Mesenchymal stem cell (in vitro differentiated cells and primary cell): Measurements from ENCODE around the gene CSF2RB.

Source experiments
- DNase-seq: peaks from one replicate; pipeline ENCODE4 v3.0.0-alpha.2; 2013
- H2AFZ ChIP-seq: one replicate; pipeline ENCODE4 v1.6.1; 2013; ENCODE audit warnings: low read depth, mild to moderate bottlenecking, control low read depth, inconsistent platforms, low read length, moderate library complexity
- H2AK5ac ChIP-seq: 2 replicates; pipeline ENCODE4 v1.6.1; 2013; ENCODE audit warnings: low read length, moderate library complexity, mild to moderate bottlenecking, inconsistent platforms; ENCODE audit not compliant: severe bottlenecking
- H2BK120ac ChIP-seq: one replicate; pipeline ENCODE4 v1.6.1; 2013; ENCODE audit warnings: low read depth, mild to moderate bottlenecking, inconsistent platforms, low read length, moderate library complexity
- H2BK12ac ChIP-seq, 2 experiments: one replicate each; pipeline ENCODE4 v1.6.1; 2013; ENCODE audit warnings: inconsistent platforms in 2 of 2, low read length in 2 of 2, mild to moderate bottlenecking in 2 of 2, moderate library complexity in 2 of 2, control low read depth in 1 of 2
- H2BK15ac ChIP-seq: one replicate; pipeline ENCODE4 v1.6.1; 2013; ENCODE audit warnings: mild to moderate bottlenecking, low read depth, inconsistent platforms; ENCODE audit not compliant: poor library complexity, severe bottlenecking
- H2BK5ac ChIP-seq: 2 replicates; pipeline ENCODE4 v1.6.1; 2013; ENCODE audit warnings: low read depth, mild to moderate bottlenecking, low read length, control low read depth, inconsistent platforms; ENCODE audit not compliant: poor library complexity, severe bottlenecking
- H3K14ac ChIP-seq, 2 experiments: one replicate each; pipeline ENCODE4 v1.6.1; 2013; ENCODE audit warnings: inconsistent platforms in 2 of 2, low read length in 2 of 2, control low read depth in 1 of 2, mild to moderate bottlenecking in 1 of 2, moderate library complexity in 1 of 2
- H3K18ac ChIP-seq, 2 experiments: one replicate each; pipeline ENCODE4 v1.6.1; 2013; ENCODE audit warnings: inconsistent platforms in 2 of 2, low read length in 2 of 2, control low read depth in 1 of 2, low read depth in 1 of 2, mild to moderate bottlenecking in 1 of 2
- H3K23ac ChIP-seq, 2 experiments: one replicate each; pipeline ENCODE4 v1.6.1; 2013; ENCODE audit warnings: inconsistent platforms in 2 of 2, low read length in 2 of 2, mild to moderate bottlenecking in 2 of 2, moderate library complexity in 2 of 2, control low read depth in 1 of 2
- H3K27ac ChIP-seq: 2 replicates; pipeline ENCODE4 v1.5.1; 2013; ENCODE audit warnings: mild to moderate bottlenecking, moderate library complexity, low read length, control low read depth, inconsistent platforms; ENCODE audit not compliant: poor library complexity, severe bottlenecking
- H3K27me3 ChIP-seq, 2 experiments: 2 replicates each; pipeline versions ENCODE4 v1.6.1 to v1.7.0; 2013; ENCODE audit warnings: low read length in 2 of 2, mild to moderate bottlenecking in 2 of 2, moderate library complexity in 2 of 2, control low read depth in 1 of 2, inconsistent platforms in 1 of 2; ENCODE audit not compliant: control insufficient read depth in 1 of 2, insufficient read depth in 1 of 2
- H3K36me3 ChIP-seq, 2 experiments: 2 replicates each; pipeline versions ENCODE4 v1.6.1 to v1.7.0; 2013; ENCODE audit warnings: low read length in 2 of 2, control low read depth in 1 of 2, inconsistent platforms in 1 of 2, low read depth in 1 of 2, mild to moderate bottlenecking in 1 of 2; ENCODE audit not compliant: insufficient read depth in 2 of 2, control insufficient read depth in 1 of 2
- H3K4ac ChIP-seq, 2 experiments: one replicate each; pipeline ENCODE4 v1.6.1; 2013; ENCODE audit warnings: inconsistent platforms in 2 of 2, low read length in 2 of 2, mild to moderate bottlenecking in 2 of 2, moderate library complexity in 2 of 2, control low read depth in 1 of 2, low read depth in 1 of 2
- H3K4me1 ChIP-seq: 2 replicates; pipeline ENCODE4 v1.6.1; 2013; ENCODE audit warnings: low read depth, low read length, control low read depth; ENCODE audit not compliant: control insufficient read depth, insufficient read depth
- H3K4me2 ChIP-seq: 2 replicates; pipeline ENCODE4 v1.6.1; 2013; ENCODE audit warnings: low read length, mild to moderate bottlenecking, inconsistent platforms; ENCODE audit not compliant: poor library complexity, severe bottlenecking
- H3K4me3 ChIP-seq, 2 experiments: 2 replicates each; pipeline versions ENCODE4 v1.5.1 to v1.7.0; 2013; ENCODE audit warnings: low read length in 2 of 2, mild to moderate bottlenecking in 2 of 2, control low read depth in 1 of 2, low read depth in 1 of 2; ENCODE audit not compliant: insufficient read depth in 1 of 2
- H3K79me1 ChIP-seq: replicated peaks from 2 replicates; pipeline ENCODE4 v1.6.1; 2013; ENCODE audit warnings: mild to moderate bottlenecking, control low read depth, low read length, inconsistent platforms; ENCODE audit not compliant: poor library complexity, severe bottlenecking
- H3K9ac ChIP-seq: 2 replicates; pipeline ENCODE4 v1.7.0; 2013; ENCODE audit warnings: mild to moderate bottlenecking, low read length, moderate library complexity
- H3K9me3 ChIP-seq: 2 replicates; pipeline ENCODE4 v1.7.0; 2013; ENCODE audit warnings: mild to moderate bottlenecking, low read length; ENCODE audit not compliant: control insufficient read depth
- H4K8ac ChIP-seq: one replicate; pipeline ENCODE4 v1.6.1; 2013; ENCODE audit warnings: inconsistent platforms, mild to moderate bottlenecking, low read length, moderate library complexity
- H4K91ac ChIP-seq: one replicate; pipeline ENCODE4 v1.6.1; 2013; ENCODE audit warnings: mild to moderate bottlenecking, low read length, inconsistent platforms
- WGBS: methylation state at CpG from one replicate; pipeline ENCODE4 v1.1.7; 2013; ENCODE audit warnings: mixed read lengths; 5-methylcytosine and 5-hydroxymethylcytosine counted together

The CSF2RB gene

DNA sequence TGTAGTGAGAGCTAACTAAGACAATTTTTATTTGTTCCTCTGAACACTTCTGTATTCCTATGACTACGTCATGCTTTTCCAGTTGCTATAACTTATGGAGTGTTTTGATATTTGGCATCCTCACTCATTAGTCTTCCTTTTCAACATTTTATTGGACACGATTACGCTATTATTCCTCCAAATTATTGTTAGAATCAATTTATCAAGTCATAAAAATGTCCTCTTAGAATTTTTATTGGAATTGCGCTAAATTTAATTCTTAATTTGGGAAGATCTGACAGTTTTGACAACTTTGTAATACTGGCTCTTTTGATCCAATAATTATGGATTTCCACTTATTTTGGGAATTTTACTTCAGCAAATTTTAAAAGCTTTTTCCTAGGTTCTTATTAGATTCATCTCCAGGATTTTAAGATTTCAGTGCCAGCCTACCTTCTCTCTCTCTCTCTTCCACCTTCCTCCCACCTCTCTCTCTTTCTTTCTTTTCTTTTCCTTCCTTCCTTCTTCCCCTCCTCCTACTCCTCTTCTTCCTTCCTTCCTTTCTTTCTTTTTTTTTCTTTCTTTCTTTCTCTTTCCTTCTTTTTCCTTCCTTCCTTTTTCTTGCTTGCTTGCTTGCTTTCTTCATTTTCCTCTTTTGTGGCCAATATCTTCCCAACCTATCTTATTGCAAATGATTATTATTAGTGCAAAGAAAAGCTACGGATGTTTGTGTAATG, 55.0 kb downstream of the CSF2RB start:
- Histone ChIP-seq H2BK5ac (no peak overlapping the region), H3K27me3 (peaks cover 34 to 35% of the 10 kb centered on the region in 2 experiments), H3K4ac (no peak overlapping the region), H2AFZ (no peak overlapping the region), H3K27ac (no peak overlapping the region), H3K4me1 (no peaks in the 10 kb centered on the region), H3K79me1 (no peaks in the 10 kb centered on the region), H2BK15ac (no peak overlapping the region), H3K23ac (no peak overlapping the region), H4K8ac (no peak overlapping the region), H3K4me2 (no peak overlapping the region), H3K9me3 (no peaks in the 10 kb centered on the region), H2AK5ac (no peak overlapping the region), H3K36me3 (no peaks in the 10 kb centered on the region), H3K18ac (no peak overlapping the region), H4K91ac (no peak overlapping the region), H2BK12ac (no peak overlapping the region), H3K14ac (no peak overlapping the region), H3K4me3 (no peak overlapping the region), H2BK120ac (no peak overlapping the region), H3K9ac (no peak overlapping the region)
- no peak for DNase-seq
- WGBS, result no CpG with 5 or more reads among the region's 5 CpGs

DNA sequence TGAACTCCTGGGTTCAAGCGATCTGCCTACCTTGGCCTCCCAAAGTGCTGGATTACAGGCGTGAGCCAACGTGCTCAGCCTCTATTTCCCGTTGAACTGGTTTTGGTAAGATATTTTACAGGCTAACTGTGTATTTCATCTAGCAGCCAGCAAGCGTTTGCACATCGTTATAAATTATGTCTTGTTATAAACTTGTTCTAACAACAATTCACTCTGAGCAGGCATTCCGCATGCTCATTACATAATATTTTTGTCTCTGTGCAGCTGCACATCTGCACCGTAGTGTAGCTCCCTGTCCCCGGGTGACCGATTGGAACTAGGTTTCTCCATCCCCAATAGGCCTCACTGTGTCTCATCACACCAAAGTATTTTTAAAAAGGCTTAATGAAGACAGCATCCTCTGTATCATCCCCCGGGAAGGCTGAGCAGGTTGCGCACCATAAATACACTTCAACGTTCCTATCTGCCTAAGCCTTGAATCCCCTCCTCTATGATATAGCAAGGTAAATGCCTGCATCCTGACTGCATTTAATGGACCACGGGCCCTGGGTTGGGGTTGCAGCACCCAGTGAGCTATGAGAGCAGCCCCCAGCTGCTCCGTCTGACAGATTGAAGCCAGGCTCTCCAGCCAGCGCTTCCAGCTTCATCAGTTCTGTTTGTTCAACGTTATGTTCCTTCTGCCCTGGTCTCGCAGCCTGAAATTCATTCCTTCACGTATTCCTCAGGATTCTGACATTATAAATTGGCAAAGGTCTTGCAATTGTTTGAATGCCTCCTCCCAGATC, 58.1 kb downstream of the CSF2RB start:
- H4K91ac ChIP-seq, result no peak overlapping the region
- H3K27ac ChIP-seq, result no peak overlapping the region
- no peaks in the 10 kb centered on the region for H3K4me1 ChIP-seq
- H3K14ac ChIP-seq, result no peak overlapping the region
- H4K8ac ChIP-seq, result no peak overlapping the region
- no peak overlapping the region for H2BK120ac ChIP-seq
- no peak overlapping the region for H2AK5ac ChIP-seq
- DNase-seq, result no peak
- H3K27me3 ChIP-seq, result peaks cover 23 to 30% of the 10 kb centered on the region in 2 experiments
- no peak overlapping the region for H3K23ac ChIP-seq
- no peak overlapping the region for H3K4me2 ChIP-seq
- no peak overlapping the region for H3K4me3 ChIP-seq
- H3K18ac ChIP-seq, result no peak overlapping the region
- no peak overlapping the region for H2BK12ac ChIP-seq
- H3K9ac ChIP-seq, result no peak overlapping the region
- no peaks in the 10 kb centered on the region for H3K79me1 ChIP-seq
- H3K4ac ChIP-seq, result no peak overlapping the region
- H2BK15ac ChIP-seq, result no peak overlapping the region
- H2BK5ac ChIP-seq, result no peak overlapping the region
- no peaks in the 10 kb centered on the region for H3K9me3 ChIP-seq
- WGBS, result 86% methylated on average over 19 of the region's 19 CpGs
- no peak overlapping the region for H2AFZ ChIP-seq
- H3K36me3 ChIP-seq, result no peaks in the 10 kb centered on the region

DNA sequence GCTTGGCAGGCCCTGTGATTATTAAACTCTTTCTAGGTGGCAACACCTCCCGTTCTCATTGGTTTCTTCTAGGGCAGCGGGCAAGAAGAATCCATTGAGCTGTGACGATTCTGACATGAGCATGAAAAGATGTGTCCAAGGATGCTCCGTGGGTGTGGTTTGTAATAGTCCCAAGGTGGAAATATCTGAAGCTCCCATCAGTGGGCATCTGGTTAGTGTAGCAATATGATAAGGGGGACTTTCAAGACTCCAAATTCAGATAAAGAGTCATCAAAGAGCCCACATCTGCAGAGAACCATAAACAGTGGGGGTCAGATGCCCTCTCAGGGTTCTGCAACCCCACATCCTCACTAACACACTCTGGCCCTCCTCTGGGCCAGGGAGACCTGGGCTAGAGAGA, 63.2 kb downstream of the CSF2RB start:
- H3K4me2 ChIP-seq, result no peak overlapping the region
- H3K9me3 ChIP-seq, result no peaks in the 10 kb centered on the region
- peaks cover 22 to 38% of the 10 kb centered on the region in 2 experiments for H3K27me3 ChIP-seq
- H4K8ac ChIP-seq, result no peak overlapping the region
- no peak overlapping the region for H3K23ac ChIP-seq
- DNase-seq, result no peak
- H4K91ac ChIP-seq, result no peak overlapping the region
- H3K14ac ChIP-seq, result no peak overlapping the region
- no peak overlapping the region for H3K9ac ChIP-seq
- H3K36me3 ChIP-seq, result no peaks in the 10 kb centered on the region
- WGBS, result 91% methylated on average over 4 of the region's 4 CpGs
- peaks cover 6% of the 10 kb centered on the region for H3K4me1 ChIP-seq
- no peak overlapping the region for H2BK120ac ChIP-seq
- H2BK12ac ChIP-seq, result no peak overlapping the region
- H3K79me1 ChIP-seq, result no peaks in the 10 kb centered on the region
- H3K27ac ChIP-seq, result no peak overlapping the region
- H2BK15ac ChIP-seq, result no peak overlapping the region
- H2AFZ ChIP-seq, result no peak overlapping the region
- H2AK5ac ChIP-seq, result no peak overlapping the region
- no peak overlapping the region for H3K18ac ChIP-seq
- H3K4ac ChIP-seq, result no peak overlapping the region
- no peak overlapping the region for H3K4me3 ChIP-seq
- H2BK5ac ChIP-seq, result no peak overlapping the region

DNA sequence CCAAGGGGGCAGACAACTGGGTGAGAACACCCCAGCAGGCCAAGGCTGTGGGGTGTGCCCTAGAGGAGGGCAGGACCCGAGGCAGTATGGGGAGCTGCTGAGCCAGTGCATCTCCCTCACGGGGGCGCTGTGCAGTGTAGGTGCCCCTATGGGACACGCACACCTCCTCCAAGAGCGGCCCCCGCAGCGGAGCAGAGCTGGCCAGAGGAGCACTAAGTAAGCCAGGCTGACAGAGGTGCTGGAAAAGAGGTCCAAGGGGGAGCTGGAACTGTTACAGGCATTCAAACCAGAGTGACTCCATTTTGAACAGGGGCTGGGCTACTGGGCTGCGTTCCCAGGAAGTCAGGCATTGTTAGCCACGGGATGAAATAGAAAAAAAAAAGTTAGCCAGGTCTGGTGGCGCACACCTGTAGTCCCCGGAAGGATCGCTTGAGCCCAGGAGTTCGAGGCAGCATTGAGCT, 64.0 kb downstream of the CSF2RB start:
- no peaks in the 10 kb centered on the region for H3K9me3 ChIP-seq
- H3K9ac ChIP-seq, result peak overlapping the region; percentile 62
- no peak overlapping the region for H2BK5ac ChIP-seq
- peak overlapping the region; percentile 79 for H3K4me2 ChIP-seq
- H3K79me1 ChIP-seq, result no peaks in the 10 kb centered on the region
- peak; percentile 52 for DNase-seq
- H3K27me3 ChIP-seq, result peaks cover 19 to 37% of the 10 kb centered on the region in 2 experiments
- H3K4me1 ChIP-seq, result peaks cover 6% of the 10 kb centered on the region
- H3K27ac ChIP-seq, result no peak overlapping the region
- H4K91ac ChIP-seq, result no peak overlapping the region
- H2BK120ac ChIP-seq, result no peak overlapping the region
- no peak overlapping the region for H3K14ac ChIP-seq
- H3K4ac ChIP-seq, result no peak overlapping the region
- H3K36me3 ChIP-seq, result no peaks in the 10 kb centered on the region
- H2AK5ac ChIP-seq, result no peak overlapping the region
- no peak overlapping the region for H2BK15ac ChIP-seq
- H3K4me3 ChIP-seq, result peak overlapping the region in 1 of 2 experiments; percentile 72
- H2AFZ ChIP-seq, result no peak overlapping the region
- H2BK12ac ChIP-seq, result no peak overlapping the region
- WGBS, result 44% methylated on average over 13 of the region's 13 CpGs
- H3K23ac ChIP-seq, result no peak overlapping the region
- no peak overlapping the region for H3K18ac ChIP-seq
- peak overlapping the region; percentile 73 for H4K8ac ChIP-seq
